ENCODE measurements around the gene PEX26.

PEX26 gene

GRCh38 chr22:18085188-18085587 is 7.4 kb downstream of the PEX26 start:
- Histone ChIP-seq H3K9ac (ENCODE audit: insufficient read length) (no peak overlapping the region), H3K4me3 (no peak overlapping the region), H3K36me3 (ENCODE audit: insufficient read depth, low read length) (peaks cover 65% of the 10 kb centered on the region), H3K9me3 (ENCODE audit: low read depth, low read length) (no peaks in the 10 kb centered on the region), H3K27ac (no peak overlapping the region)
- TF ChIP-seq POLR2AphosphoS5 (IDR thresholded peaks at IDR 0.05; ENCODE audit: borderline replicate concordance, low read depth, low read length) (no peak), FOXP2 (optimal IDR thresholded peaks at IDR 0.05; ENCODE audit: control extremely low read depth, extremely low read length, insufficient read depth) (no peak), EZH2 (IDR thresholded peaks at IDR 0.05) (no peak)
- DNase-seq (ENCODE audit: low read depth, low spot score): no peak

GRCh38 chr22:18087350-18087855 is 9.6 kb downstream of the PEX26 start:
- peaks cover 45% of the 10 kb centered on the region for H3K36me3 ChIP-seq (ENCODE audit: insufficient read depth, low read length)
- H3K4me3 ChIP-seq: no peak overlapping the region
- no peak for TF ChIP-seq FOXP2 (optimal IDR thresholded peaks at IDR 0.05; ENCODE audit: control extremely low read depth, extremely low read length, insufficient read depth)
- no peak for TF ChIP-seq EZH2 (IDR thresholded peaks at IDR 0.05)
- no peak for TF ChIP-seq POLR2AphosphoS5 (IDR thresholded peaks at IDR 0.05; ENCODE audit: borderline replicate concordance, low read depth, low read length)
- H3K27ac ChIP-seq: no peak overlapping the region
- DNase-seq (ENCODE audit: low read depth, low spot score): no peak
- no peaks in the 10 kb centered on the region for H3K9me3 ChIP-seq (ENCODE audit: low read depth, low read length)
- H3K9ac ChIP-seq (ENCODE audit: insufficient read length): no peak overlapping the region

- peaks cover 29% of the 10 kb centered on the region for H3K36me3 ChIP-seq (ENCODE audit: insufficient read depth, low read length)
- no peak overlapping the region for H3K4me3 ChIP-seq
- no peak overlapping the region for H3K27ac ChIP-seq
- no peak for DNase-seq (ENCODE audit: low read depth, low spot score)
- H3K9ac ChIP-seq (ENCODE audit: insufficient read length): no peak overlapping the region
- TF ChIP-seq FOXP2 (optimal IDR thresholded peaks at IDR 0.05; ENCODE audit: control extremely low read depth, extremely low read length, insufficient read depth) (no peak), POLR2AphosphoS5 (IDR thresholded peaks at IDR 0.05; ENCODE audit: borderline replicate concordance, low read depth, low read length) (no peak), EZH2 (IDR thresholded peaks at IDR 0.05) (no peak)
- H3K9me3 ChIP-seq (ENCODE audit: low read depth, low read length): no peaks in the 10 kb centered on the region
Observed at GRCh38 chr22:18088825-18089568, 11.2 kb downstream of the PEX26 start.

GRCh38 chr22:18090286-18090685 is 12.5 kb downstream of the PEX26 start:
- no peak overlapping the region for H3K27ac ChIP-seq
- no peaks in the 10 kb centered on the region for H3K9me3 ChIP-seq (ENCODE audit: low read depth, low read length)
- H3K36me3 ChIP-seq (ENCODE audit: insufficient read depth, low read length): peaks cover 23% of the 10 kb centered on the region
- DNase-seq (ENCODE audit: low read depth, low spot score): no peak
- no peak overlapping the region for H3K4me3 ChIP-seq
- no peak for TF ChIP-seq EZH2 (IDR thresholded peaks at IDR 0.05)
- no peak for TF ChIP-seq FOXP2 (optimal IDR thresholded peaks at IDR 0.05; ENCODE audit: control extremely low read depth, extremely low read length, insufficient read depth)
- TF ChIP-seq POLR2AphosphoS5 (IDR thresholded peaks at IDR 0.05; ENCODE audit: borderline replicate concordance, low read depth, low read length): no peak
- no peak overlapping the region for H3K9ac ChIP-seq (ENCODE audit: insufficient read length)

- no peaks in the 10 kb centered on the region for H3K9me3 ChIP-seq (ENCODE audit: low read depth, low read length)
- no peak for DNase-seq (ENCODE audit: low read depth, low spot score)
- TF ChIP-seq FOXP2 (optimal IDR thresholded peaks at IDR 0.05; ENCODE audit: control extremely low read depth, extremely low read length, insufficient read depth) (no peak), EZH2 (IDR thresholded peaks at IDR 0.05) (no peak), POLR2AphosphoS5 (IDR thresholded peaks at IDR 0.05; ENCODE audit: borderline replicate concordance, low read depth, low read length) (no peak)
- H3K4me3 ChIP-seq: no peak overlapping the region
- peaks cover 22% of the 10 kb centered on the region for H3K36me3 ChIP-seq (ENCODE audit: insufficient read depth, low read length)
- no peak overlapping the region for H3K27ac ChIP-seq
- no peak overlapping the region for H3K9ac ChIP-seq (ENCODE audit: insufficient read length)
Observed at GRCh38 chr22:18091478-18091877, 13.7 kb downstream of the PEX26 start.

GRCh38 chr22:18091916-18092526 is 14.2 kb downstream of the PEX26 start:
- no peak for DNase-seq (ENCODE audit: low read depth, low spot score)
- no peak overlapping the region for H3K27ac ChIP-seq
- H3K9ac ChIP-seq (ENCODE audit: insufficient read length): no peak overlapping the region
- H3K36me3 ChIP-seq (ENCODE audit: insufficient read depth, low read length): peaks cover 22% of the 10 kb centered on the region
- no peaks in the 10 kb centered on the region for H3K9me3 ChIP-seq (ENCODE audit: low read depth, low read length)
- no peak overlapping the region for H3K4me3 ChIP-seq
- no peak for TF ChIP-seq POLR2AphosphoS5 (IDR thresholded peaks at IDR 0.05; ENCODE audit: borderline replicate concordance, low read depth, low read length)
- TF ChIP-seq FOXP2 (optimal IDR thresholded peaks at IDR 0.05; ENCODE audit: control extremely low read depth, extremely low read length, insufficient read depth): no peak
- TF ChIP-seq EZH2 (IDR thresholded peaks at IDR 0.05): no peak

GRCh38 chr22:18093661-18094060 is 15.9 kb downstream of the PEX26 start:
- TF ChIP-seq POLR2AphosphoS5 (IDR thresholded peaks at IDR 0.05; ENCODE audit: borderline replicate concordance, low read depth, low read length) (no peak), FOXP2 (optimal IDR thresholded peaks at IDR 0.05; ENCODE audit: control extremely low read depth, extremely low read length, insufficient read depth) (no peak), EZH2 (IDR thresholded peaks at IDR 0.05) (no peak)

GRCh38 chr22:18095101-18095805 is 17.5 kb downstream of the PEX26 start:
- Histone ChIP-seq H3K27ac (no peak overlapping the region), H3K9ac (ENCODE audit: insufficient read length) (no peak overlapping the region), H3K9me3 (ENCODE audit: low read depth, low read length) (no peaks in the 10 kb centered on the region), H3K36me3 (ENCODE audit: insufficient read depth, low read length) (peaks cover under 1% of the 10 kb centered on the region; the same call in 1 of the 2 replicates), H3K4me3 (no peak overlapping the region)
- TF ChIP-seq EZH2 (IDR thresholded peaks at IDR 0.05): no peak
- no peak for TF ChIP-seq POLR2AphosphoS5 (IDR thresholded peaks at IDR 0.05; ENCODE audit: borderline replicate concordance, low read depth, low read length)
- no peak for TF ChIP-seq FOXP2 (optimal IDR thresholded peaks at IDR 0.05; ENCODE audit: control extremely low read depth, extremely low read length, insufficient read depth)
- DNase-seq (ENCODE audit: low read depth, low spot score): no peak

More at GRCh38 chr22:18093661-18094060, 15.9 kb downstream of the PEX26 start:
- Histone ChIP-seq H3K4me3 (no peak overlapping the region), H3K9ac (ENCODE audit: insufficient read length) (no peak overlapping the region), H3K9me3 (ENCODE audit: low read depth, low read length) (no peaks in the 10 kb centered on the region), H3K27ac (no peak overlapping the region), H3K36me3 (ENCODE audit: insufficient read depth, low read length) (peaks cover 8% of the 10 kb centered on the region; the same call in 1 of the 2 replicates)
- no peak for DNase-seq (ENCODE audit: low read depth, low spot score)
